ENCODE results near the gene HOXB8. TPM values are rescaled to one million over a fixed set of nuclear protein-coding genes. Genes with fewer than 3 reads are reported as not detected.
A peak's percentile ranks its signal among the peaks of the same experiment; 100 is the strongest.

Gene HOXB8
- total RNA-seq, 1 experiment from 2014 or later: 0.47 TPM

GRCh38 chr17:48627118-48627597 lies 12.1 kb upstream of the HOXB8 start:
- in situ Hi-C loops (cut with HindIII; ENCODE audit: low pct_unique_long_range_greater_than_20kb, low sequenced_read_pairs): no loop called here

GRCh38 chr17:48626245-48627117 lies 11.4 kb upstream of the HOXB8 start, which contains the start of gene HOXB9:
Gene HOXB9, minus strand, starts transcription at chr17:48626358. Its CDS starts 89 bp downstream, at chr17:48626269.
- peak; percentile 64 for DNase-seq (ENCODE audit: low read depth)
- in situ Hi-C loops (cut with HindIII; ENCODE audit: low pct_unique_long_range_greater_than_20kb, low sequenced_read_pairs): no loop called here

More at GRCh38 chr17:48627118-48627597, 12.1 kb upstream of the HOXB8 start:
- no peak for DNase-seq (ENCODE audit: low read depth)

GRCh38 chr17:48625495-48626244 lies 10.6 kb upstream of the HOXB8 start:
- in situ Hi-C loops (cut with HindIII; ENCODE audit: low pct_unique_long_range_greater_than_20kb, low sequenced_read_pairs): no loop called here
- DNase-seq (ENCODE audit: low read depth): peak; percentile 59

GRCh38 chr17:48624544-48625494 lies 9.7 kb upstream of the HOXB8 start:
- DNase-seq (ENCODE audit: low read depth): no peak
- in situ Hi-C loops (cut with HindIII; ENCODE audit: low pct_unique_long_range_greater_than_20kb, low sequenced_read_pairs): no loop called here

- in situ Hi-C loops (cut with HindIII; ENCODE audit: low pct_unique_long_range_greater_than_20kb, low sequenced_read_pairs): no loop called here
- DNase-seq (ENCODE audit: low read depth): no peak
Measured at GRCh38 chr17:48624118-48624517, 9.0 kb upstream of the HOXB8 start.

- no peak for DNase-seq (ENCODE audit: low read depth)
- in situ Hi-C loops (cut with HindIII; ENCODE audit: low pct_unique_long_range_greater_than_20kb, low sequenced_read_pairs): no loop called here
Measured at GRCh38 chr17:48623583-48623982, 8.5 kb upstream of the HOXB8 start.

- in situ Hi-C loops (cut with HindIII; ENCODE audit: low pct_unique_long_range_greater_than_20kb, low sequenced_read_pairs): no loop called here
- DNase-seq (ENCODE audit: low read depth): no peak
Measured at GRCh38 chr17:48622857-48623256, 7.8 kb upstream of the HOXB8 start.

GRCh38 chr17:48621410-48622392 lies 6.6 kb upstream of the HOXB8 start:
- DNase-seq (ENCODE audit: low read depth): no peak
- in situ Hi-C loops (cut with HindIII; ENCODE audit: low pct_unique_long_range_greater_than_20kb, low sequenced_read_pairs): no loop called here

- in situ Hi-C loops (cut with HindIII; ENCODE audit: low pct_unique_long_range_greater_than_20kb, low sequenced_read_pairs): no loop called here
- DNase-seq (ENCODE audit: low read depth): no peak
Measured at GRCh38 chr17:48620461-48621139, 5.5 kb upstream of the HOXB8 start.

GRCh38 chr17:48619826-48620449 lies 4.8 kb upstream of the HOXB8 start:
- in situ Hi-C loops (cut with HindIII; ENCODE audit: low pct_unique_long_range_greater_than_20kb, low sequenced_read_pairs): no loop called here
- DNase-seq (ENCODE audit: low read depth): no peak

- DNase-seq (ENCODE audit: low read depth): peak; percentile 75
- in situ Hi-C loops (cut with HindIII; ENCODE audit: low pct_unique_long_range_greater_than_20kb, low sequenced_read_pairs): no loop called here
Measured at GRCh38 chr17:48618256-48618896, 3.3 kb upstream of the HOXB8 start.

GRCh38 chr17:48617471-48618255 lies 2.6 kb upstream of the HOXB8 start:
- in situ Hi-C loops (cut with HindIII; ENCODE audit: low pct_unique_long_range_greater_than_20kb, low sequenced_read_pairs): no loop called here
- no peak for DNase-seq (ENCODE audit: low read depth)

GRCh38 chr17:48616717-48617470 lies 1.8 kb upstream of the HOXB8 start:
- in situ Hi-C loops (cut with HindIII; ENCODE audit: low pct_unique_long_range_greater_than_20kb, low sequenced_read_pairs): no loop called here
- no peak for DNase-seq (ENCODE audit: low read depth)

- DNase-seq (ENCODE audit: low read depth): no peak
- in situ Hi-C loops (cut with HindIII; ENCODE audit: low pct_unique_long_range_greater_than_20kb, low sequenced_read_pairs): no loop called here
Measured at GRCh38 chr17:48615963-48616716, 1.0 kb upstream of the HOXB8 start.

Measured in Caki2 (cell line).